Bronchial epithelial cell (primary cell): ENCODE results near the gene CFAP46. TPM values are rescaled to one million over a fixed set of nuclear protein-coding genes. Genes with fewer than 3 reads are reported as not detected.

Experiments
- DNase-seq: peaks from one replicate; pipeline ENCODE4 v3.0.0-alpha.2; 2010; ENCODE audit warnings: low read depth
- FAIRE-seq: peaks from 2 replicates; lab custom pipeline; 2011; peaks lifted over from hg19 to GRCh38; lab: Jason Lieb, UNC
- H3K27me3 ChIP-seq: 2 replicates; pipeline ENCODE4 v1.5.1; 2011; ENCODE audit warnings: low read length; ENCODE audit not compliant: control insufficient read depth, insufficient read depth
- H3K36me3 ChIP-seq: 2 replicates; pipeline ENCODE4 v1.5.1; 2011; ENCODE audit warnings: low read length; ENCODE audit not compliant: control insufficient read depth, insufficient read depth
- H3K4me3 ChIP-seq: 2 replicates; pipeline ENCODE4 v1.5.1; 2011; ENCODE audit warnings: mild to moderate bottlenecking, low read depth, low read length, control low read depth
- CTCF ChIP-seq: IDR thresholded peaks from 2 replicates; pipeline ENCODE4 v1.5.1; 2011; ENCODE audit warnings: mild to moderate bottlenecking, moderate library complexity, low read length, control low read depth, inconsistent platforms; ENCODE audit not compliant: insufficient read depth, severe bottlenecking
- total RNA-seq: library from RNA; depleted of rRNA; stranded (reverse); fragments of >200 nt; gene quantifications from 2 replicates; pipeline ENCODE4 v1.2.1, GENCODE V29; 2014

The CFAP46 gene
- total RNA-seq, 1 donor from 2014 or later, result 0.26 TPM

GRCh38 chr10:132867801-132868644 is 74.3 kb downstream of the CFAP46 start:
- H3K36me3 ChIP-seq, result no peaks in the 10 kb centered on the region
- FAIRE-seq (no peak), DNase-seq (no peak)
- H3K4me3 ChIP-seq, result no peak overlapping the region
- H3K27me3 ChIP-seq, result no peaks in the 10 kb centered on the region
- TF ChIP-seq CTCF, result no peak

GRCh38 chr10:132866601-132867381 is 75.6 kb downstream of the CFAP46 start:
- DNase-seq, result no peak

GRCh38 chr10:132865851-132866600 is 76.3 kb downstream of the CFAP46 start:
- no peaks in the 10 kb centered on the region for H3K36me3 ChIP-seq
- peak; percentile 66 for FAIRE-seq
- H3K4me3 ChIP-seq, result no peak overlapping the region
- TF ChIP-seq CTCF, result no peak
- H3K27me3 ChIP-seq, result no peaks in the 10 kb centered on the region
- DNase-seq, result no peak

More at GRCh38 chr10:132866601-132867381, 75.6 kb downstream of the CFAP46 start:
- no peaks in the 10 kb centered on the region for H3K36me3 ChIP-seq
- H3K4me3 ChIP-seq, result no peak overlapping the region
- no peak for FAIRE-seq
- H3K27me3 ChIP-seq, result no peaks in the 10 kb centered on the region
- no peak for TF ChIP-seq CTCF

- H3K36me3 ChIP-seq, result no peaks in the 10 kb centered on the region
- no peak for DNase-seq
- TF ChIP-seq CTCF, result no peak
- H3K27me3 ChIP-seq, result no peaks in the 10 kb centered on the region
- no peak for FAIRE-seq
- no peak overlapping the region for H3K4me3 ChIP-seq
Observed at GRCh38 chr10:132865171-132865631, 77.2 kb downstream of the CFAP46 start.

GRCh38 chr10:132862485-132863420 is 79.6 kb downstream of the CFAP46 start:
- H3K4me3 ChIP-seq, result no peak overlapping the region
- no peaks in the 10 kb centered on the region for H3K36me3 ChIP-seq
- no peak for TF ChIP-seq CTCF
- DNase-seq, result no peak
- no peak for FAIRE-seq
- no peaks in the 10 kb centered on the region for H3K27me3 ChIP-seq
